Stimulated activated CD8-positive, alpha-beta memory T cell treated with anti-CD3 and anti-CD28 coated beads, Interleukin-12 subunit alpha, Interleukin-12 subunit beta, amount 100 ng/mL, for 4 hours (primary cell): Measurements from ENCODE around the gene CHRM5.

Experiments used
- DNase-seq: peaks from one replicate; pipeline ENCODE4 v3.0.0-alpha.2; 2020; ENCODE audit warnings: low read depth

The CHRM5 gene

DNA sequence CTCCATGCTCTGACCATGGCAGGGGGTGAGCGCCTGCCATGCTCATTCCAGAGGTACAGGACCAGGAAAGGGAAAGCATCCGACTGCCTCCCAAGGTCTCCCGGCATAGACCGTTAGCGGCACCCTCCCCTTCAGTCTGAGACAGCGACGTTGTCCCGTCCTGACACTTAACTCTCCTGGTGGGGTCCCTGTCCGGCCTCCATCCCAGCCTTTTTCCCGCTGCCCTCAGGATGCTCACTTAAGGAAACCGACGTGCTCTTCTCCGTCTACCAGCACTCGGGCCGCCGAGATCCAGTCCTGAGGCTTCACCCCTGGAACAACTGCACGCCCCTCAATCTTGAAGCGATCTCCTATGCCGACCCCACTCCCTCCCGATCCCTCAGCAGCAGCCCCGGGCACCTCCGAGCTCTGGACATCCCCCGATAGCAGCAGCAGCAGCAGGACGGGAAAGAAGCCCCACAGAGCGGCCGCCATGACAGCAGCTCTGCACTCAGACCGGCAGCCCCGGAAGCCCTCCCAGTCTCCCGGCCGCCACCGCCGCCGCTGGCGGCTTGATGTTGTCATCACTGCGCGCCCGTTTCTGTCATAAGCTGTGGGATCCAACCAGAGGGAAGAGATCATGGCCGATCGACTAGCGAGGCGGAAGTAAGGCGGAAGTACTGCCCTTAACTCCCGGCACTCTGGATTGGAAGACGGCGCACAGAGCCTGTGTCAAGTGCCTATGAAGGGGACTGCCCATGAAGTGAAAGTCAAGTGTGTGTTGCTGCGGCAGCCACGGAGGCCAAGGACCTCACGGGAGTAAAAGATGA is 133.3 kb downstream of the CHRM5 start, which contains the start of the genes EMC7 and PGBD4:
Gene EMC7 (minus strand): TSS at position 497 of the 809 bp plus-strand sequence. CDS start 23 bp downstream, at position 474.
Gene PGBD4 (plus strand): TSS at position 718 of the 809 bp plus-strand sequence. CDS start 449 bp downstream, outside the sequence.
- DNase-seq: peak; percentile 99

DNA sequence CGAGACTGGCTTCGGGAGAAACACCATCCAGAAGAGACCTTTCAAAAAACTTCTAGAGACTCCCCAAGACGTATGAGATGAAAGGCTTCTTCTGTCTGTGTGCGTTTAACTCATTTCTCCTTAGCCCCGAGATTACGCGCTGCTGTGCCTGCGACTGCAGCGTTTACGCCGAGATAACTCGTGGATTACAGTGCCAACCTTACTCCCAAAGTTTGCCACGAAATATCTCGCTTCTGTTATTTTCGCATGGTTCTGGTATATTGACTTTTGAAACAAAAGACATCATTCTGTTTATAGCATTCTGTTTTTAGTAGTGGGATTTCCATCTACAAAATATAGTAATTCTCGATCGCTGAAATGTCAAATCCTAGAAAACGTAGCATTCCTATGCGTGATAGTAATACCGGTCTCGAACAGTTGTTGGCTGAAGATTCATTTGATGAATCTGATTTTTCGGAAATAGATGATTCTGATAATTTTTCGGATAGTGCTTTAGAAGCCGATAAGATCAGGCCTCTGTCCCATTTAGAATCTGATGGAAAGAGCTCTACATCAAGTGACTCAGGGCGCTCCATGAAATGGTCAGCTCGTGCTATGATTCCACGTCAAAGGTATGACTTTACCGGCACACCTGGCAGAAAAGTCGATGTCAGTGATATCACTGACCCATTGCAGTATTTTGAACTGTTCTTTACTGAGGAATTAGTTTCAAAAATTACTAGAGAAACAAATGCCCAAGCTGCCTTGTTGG is 134.1 kb downstream of the CHRM5 start:
- no peak for DNase-seq

DNA sequence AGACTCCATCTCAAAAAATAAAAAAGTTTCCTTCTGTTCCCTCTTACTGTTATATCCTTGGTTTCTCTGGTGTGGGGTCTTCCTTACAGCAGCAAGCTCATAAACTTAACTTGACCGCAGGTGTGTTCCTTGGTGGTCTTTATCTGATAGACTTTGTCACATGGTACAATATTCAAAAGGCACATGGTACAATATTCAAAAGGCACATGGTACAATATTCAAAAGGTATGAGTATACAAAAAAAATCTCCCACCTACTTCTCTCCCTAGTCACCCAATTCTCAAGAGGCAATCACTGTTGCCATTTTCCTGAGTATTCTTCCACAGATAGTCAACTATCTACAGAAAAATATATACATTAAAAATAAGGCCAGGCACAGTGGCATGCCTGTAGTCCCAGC is 138.1 kb downstream of the CHRM5 start:
- no peak for DNase-seq

DNA sequence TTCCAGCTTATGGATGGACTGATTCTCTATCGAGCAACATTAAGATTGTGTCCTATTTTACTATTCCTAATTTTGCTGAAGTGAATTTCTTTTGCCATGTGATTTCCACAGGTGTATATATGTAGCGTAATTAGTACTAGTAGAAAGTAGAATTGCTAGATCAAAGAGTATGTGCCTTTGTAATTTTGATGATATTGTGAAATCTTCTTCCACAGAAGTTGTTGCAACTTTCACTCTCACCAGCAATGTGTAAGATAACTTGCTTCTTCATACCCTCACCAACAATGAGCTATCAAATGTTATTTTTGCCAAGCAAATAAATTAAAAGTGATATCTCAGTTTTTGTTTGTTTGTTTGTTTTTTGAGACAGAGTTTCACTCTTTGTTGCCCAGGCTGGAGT is 139.0 kb downstream of the CHRM5 start:
- DNase-seq: no peak

DNA sequence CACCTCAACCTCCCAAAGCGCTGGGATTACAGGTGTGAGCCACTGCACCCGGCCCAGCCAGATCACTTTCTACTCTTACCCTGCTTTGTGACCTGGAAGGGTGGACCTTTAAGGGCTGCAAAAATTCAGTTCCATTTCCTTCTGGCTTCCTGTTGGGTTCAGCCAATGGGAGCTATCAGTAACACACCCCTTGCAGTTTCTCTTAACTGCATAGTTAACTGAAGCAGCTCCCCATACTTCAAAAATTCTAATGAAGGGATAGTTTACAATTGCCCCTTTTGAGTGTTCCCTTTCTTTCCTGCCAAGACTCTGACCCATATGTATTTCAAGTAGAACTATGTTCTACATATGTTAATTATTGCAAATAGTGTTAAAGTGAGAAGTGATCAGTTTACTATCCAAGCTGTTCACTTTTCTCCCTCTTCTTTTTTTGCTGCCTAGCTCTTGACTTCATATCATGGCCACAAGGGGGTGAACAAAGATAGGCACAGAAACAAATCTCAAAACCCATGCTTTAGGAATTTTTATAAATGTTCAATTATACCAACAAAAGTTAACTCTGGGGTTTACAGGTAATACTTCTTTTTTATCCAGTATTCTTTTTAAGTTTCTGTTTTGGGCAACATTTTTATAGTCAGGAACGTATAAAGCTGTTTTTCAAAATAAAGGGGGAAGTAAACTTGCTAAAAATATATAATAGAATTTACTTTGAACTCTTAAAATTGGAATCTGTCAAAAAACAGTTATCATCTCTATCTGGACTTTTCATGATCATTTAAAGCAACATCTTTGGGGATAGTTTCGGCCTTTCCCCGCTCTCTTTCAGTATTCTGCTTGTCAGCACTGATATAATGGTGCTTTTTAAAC is 141.7 kb downstream of the CHRM5 start:
- no peak for DNase-seq

DNA sequence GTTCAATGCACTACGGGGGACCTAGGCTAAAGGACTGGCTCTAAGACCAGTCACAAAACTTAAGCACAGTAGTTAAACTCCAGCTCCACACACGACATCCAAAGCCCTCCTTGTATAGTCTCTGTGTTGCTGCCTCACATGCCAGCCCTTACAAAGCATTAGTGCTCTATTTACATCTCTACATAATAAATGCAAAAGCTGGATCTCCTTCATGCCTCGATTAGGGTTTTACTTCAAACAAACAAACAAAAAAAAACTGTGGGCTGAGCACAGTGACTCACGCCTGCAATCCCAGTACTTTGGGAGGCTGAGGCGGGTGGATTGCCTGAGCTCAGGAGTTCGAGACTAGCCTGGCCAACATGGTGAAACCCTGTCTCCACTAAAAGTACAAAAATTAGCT is 143.2 kb downstream of the CHRM5 start:
- DNase-seq: no peak

DNA sequence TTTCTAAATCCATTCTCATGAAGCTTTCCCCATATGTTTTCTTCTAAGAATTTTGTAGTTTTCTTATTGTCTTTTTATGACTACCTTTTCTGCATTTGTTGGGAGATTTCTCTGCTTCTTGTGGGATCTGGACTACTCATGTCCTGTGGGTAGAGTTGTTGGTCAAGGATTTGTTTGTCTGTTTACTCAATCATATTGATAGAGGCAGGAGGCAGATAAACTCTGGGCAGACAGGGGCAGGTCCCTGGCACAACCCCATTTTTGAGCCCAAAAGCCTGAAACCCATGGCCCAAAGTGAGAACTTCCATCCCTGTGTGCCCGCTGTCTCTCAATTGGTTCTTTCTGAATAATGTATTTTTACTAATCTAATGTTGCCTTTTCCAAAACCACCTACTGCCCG is 145.9 kb downstream of the CHRM5 start:
- no peak for DNase-seq

DNA sequence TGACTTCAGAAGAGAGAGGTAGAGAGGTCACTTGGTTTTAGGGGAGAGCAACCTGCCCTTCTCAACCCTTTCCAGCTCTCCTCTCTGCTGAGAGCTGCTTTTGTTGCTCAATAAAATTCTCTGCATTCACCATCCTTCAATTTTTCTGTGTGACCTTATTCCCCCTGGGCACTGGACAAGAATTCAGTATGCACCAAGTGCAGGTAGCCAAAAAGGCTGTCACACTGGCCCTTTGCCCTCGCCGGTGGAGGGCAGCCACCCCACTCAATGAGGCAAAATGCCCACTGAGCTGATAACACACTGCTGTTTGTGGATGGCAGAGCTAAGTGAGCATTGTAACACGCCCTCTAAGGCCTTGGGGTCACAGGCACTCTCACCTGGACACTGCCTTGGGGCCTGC is 146.4 kb downstream of the CHRM5 start:
- no peak for DNase-seq

DNA sequence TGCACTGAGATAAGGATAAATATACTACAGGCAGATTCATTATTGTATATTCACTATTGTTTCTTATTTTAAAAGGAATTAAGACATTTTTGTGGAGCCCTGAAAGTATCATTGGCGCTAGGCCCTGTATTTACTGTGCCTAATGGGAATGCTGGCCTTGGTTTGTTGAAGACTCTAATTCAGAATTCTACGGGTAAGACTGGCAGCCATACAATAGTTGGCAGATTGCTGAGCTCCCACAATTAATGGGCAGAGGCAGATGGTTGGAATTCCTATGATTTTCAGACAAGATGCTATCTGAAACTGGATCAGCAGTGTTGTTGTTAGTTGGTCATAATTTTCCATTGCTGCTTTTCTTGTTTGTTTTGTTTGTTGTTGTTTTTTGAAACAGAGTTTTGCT is 148.3 kb downstream of the CHRM5 start:
- no peak for DNase-seq
